Nephron (organoid): ENCODE results near the gene GMIP.
"Not testable (repeated sequence)": the region's sequence is repeated elsewhere in the genome, so short reads cannot be mapped to it uniquely, and the experiment has no call there.

Source experiments
- H3K27ac Mint-ChIP-seq, 3 experiments: 2 replicates each; pipeline ENCODE4 v1.8.0; 2020; ENCODE audit warnings: mixed read lengths in 3 of 3, mild to moderate bottlenecking in 2 of 3, moderate library complexity in 1 of 3
- H3K27me3 Mint-ChIP-seq: 2 replicates; pipeline ENCODE4 v1.8.0; 2021; ENCODE audit warnings: low read depth, mild to moderate bottlenecking, moderate library complexity, mixed read lengths
- H3K36me3 Mint-ChIP-seq: 2 replicates; pipeline ENCODE4 v1.8.0; 2020; ENCODE audit warnings: low read depth, mixed read lengths
- H3K4me1 Mint-ChIP-seq: 2 replicates; pipeline ENCODE4 v1.8.0; 2020; ENCODE audit warnings: mixed read lengths
- H3K4me3 Mint-ChIP-seq, 3 experiments: 2 replicates each; pipeline ENCODE4 v1.8.0; 2020; ENCODE audit warnings: mild to moderate bottlenecking in 3 of 3, mixed read lengths in 3 of 3, moderate library complexity in 2 of 3
- H3K9me3 Mint-ChIP-seq: 2 replicates; pipeline ENCODE4 v1.8.0; 2020; ENCODE audit warnings: mixed read lengths
- CTCF ChIP-seq, 3 experiments: fragments of 200-600 bp; sonication (generic); IDR thresholded peaks; one replicate each; pipeline ENCODE4 v1.5.0; 2021; ENCODE audit warnings: antibody characterized with exemption in 3 of 3; ENCODE audit not compliant: unreplicated experiment in 3 of 3

The GMIP gene

GRCh38 chr19:19668230-19669012 lies 25.0 kb upstream of the GMIP start, which contains the start of gene ZNF101:
TSS of gene ZNF101 (plus strand) at chr19:19668839. CDS start at chr19:19668964, 125 bp downstream.
- Mint-ChIP-seq H3K4me3 (peak within 1 kb of the TSS; percentile 85 to 88 (median 88)), H3K9me3 (no peaks in the 10 kb centered on the region), H3K27me3 (no peaks in the 10 kb centered on the region), H3K36me3 (peaks cover 17% of the 10 kb centered on the region), H3K27ac (peak within 1 kb of the TSS; percentile 24 to 70 (median 37)), H3K4me1 (peaks cover 4% of the 10 kb centered on the region)
- no peak for TF ChIP-seq CTCF (IDR thresholded peaks at IDR 0.05; ENCODE audit: unreplicated experiment in 3 of 3)

DNA sequence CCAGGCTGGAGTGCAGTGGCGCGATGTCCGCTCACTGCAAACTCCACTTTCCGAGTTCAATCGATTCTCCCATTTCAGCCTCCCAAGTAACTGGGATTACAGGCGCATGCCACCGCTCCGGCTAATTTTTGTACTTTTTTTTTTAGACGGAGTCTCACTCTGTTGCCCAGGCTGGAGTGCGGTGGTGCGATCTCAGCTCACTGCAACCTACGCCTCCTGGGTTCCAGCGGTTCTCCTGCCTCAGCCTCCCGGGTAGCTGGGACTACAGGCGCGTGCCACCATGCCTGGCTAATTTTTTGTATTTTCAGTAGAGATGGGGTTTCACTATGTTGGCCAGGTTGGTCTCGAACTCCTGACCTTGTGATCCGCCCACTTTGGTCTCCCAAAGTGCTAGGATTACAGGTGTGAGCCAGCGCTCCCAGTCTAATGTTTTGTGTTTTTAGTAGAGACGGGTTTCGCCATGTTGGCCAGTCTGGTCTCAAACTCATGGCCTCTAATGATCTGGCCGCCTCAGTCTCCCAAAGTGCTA lies 22.0 kb upstream of the GMIP start:
- peak overlapping the region; percentile 49 to 59 (median 54) for H3K4me3 Mint-ChIP-seq
- not testable (repeated sequence) for H3K9me3 Mint-ChIP-seq, H3K36me3 Mint-ChIP-seq, H3K27ac Mint-ChIP-seq, H3K27me3 Mint-ChIP-seq
- peaks cover 24% of the 10 kb centered on the region for H3K4me1 Mint-ChIP-seq

DNA sequence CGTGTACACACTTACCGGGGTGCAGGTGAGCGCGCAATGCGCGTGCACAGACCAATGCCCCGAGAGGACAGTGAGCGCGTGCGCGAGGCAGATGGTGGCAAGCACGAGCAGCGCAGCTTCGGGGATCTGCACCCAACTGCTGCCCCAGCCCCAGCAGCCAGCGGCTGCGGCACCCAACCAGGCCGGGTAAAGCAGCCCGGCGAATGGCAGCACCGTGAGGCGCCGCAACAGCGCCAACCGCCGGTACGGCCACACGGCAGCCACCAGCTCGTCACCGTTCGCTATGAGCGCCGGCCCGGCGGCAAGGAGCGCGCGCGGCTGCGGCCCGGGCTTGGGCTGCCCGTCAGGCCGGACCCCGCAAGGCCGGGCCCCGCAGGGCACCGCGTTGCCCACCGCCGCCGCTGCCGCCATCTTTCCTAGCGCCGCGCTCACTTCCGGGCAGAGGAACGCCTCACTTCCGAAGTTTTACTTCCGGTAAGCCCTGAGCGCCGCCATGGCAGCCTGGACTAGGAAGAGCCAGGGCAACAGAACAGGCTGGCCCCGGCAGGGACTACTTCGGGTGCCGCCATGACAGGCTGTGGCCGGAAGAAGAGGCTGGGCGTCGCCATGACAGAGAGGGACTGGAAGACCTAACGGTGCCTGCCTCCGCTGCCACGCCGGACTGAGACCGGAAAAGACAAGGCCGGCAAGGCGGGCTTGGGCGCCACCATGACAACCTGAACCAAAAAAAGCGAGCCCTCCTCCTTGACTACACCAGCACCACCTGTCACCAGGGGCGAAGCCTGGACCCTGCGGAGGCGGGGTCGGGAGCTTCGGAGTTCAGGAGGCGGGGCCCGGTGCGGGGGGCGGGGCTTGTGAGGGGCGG lies 20.0 kb upstream of the GMIP start, which contains the start of gene ATP13A1:
Gene ATP13A1 (minus strand): TSS at position 421 of the 865 bp plus-strand sequence. CDS start 10 bp downstream, at position 411.
- Mint-ChIP-seq H3K36me3 (peaks cover 5% of the 10 kb centered on the region), H3K4me3 (peak within 1 kb of the TSS; percentile 92 to 95 (median 94))

DNA sequence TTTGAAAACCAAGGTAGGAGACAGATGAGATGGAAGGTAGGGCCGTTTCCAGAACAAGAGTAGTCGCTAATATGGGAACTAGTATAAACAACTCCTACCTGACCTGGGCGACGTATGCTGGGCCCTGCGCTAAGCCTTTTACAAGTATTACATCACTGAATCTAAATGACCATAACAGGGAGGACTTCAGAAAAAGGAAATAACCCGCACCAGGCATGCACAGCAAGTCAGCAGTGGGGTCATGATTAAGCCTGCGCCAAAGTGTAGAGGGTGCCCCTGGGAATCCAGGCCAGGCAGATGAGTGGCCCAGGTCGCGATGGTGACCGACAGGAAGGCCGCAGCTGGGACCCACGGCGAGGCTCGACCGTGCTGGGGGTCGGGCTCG lies 19.4 kb upstream of the GMIP start:
- Mint-ChIP-seq H3K27ac (peak overlapping the region; percentile 54 to 90 (median 79)), H3K36me3 (peaks cover 10% of the 10 kb centered on the region), H3K27me3 (no peaks in the 10 kb centered on the region), H3K9me3 (no peaks in the 10 kb centered on the region), H3K4me1 (peaks cover 20% of the 10 kb centered on the region), H3K4me3 (peak overlapping the region; percentile 92 to 95 (median 94))
- TF ChIP-seq CTCF (IDR thresholded peaks at IDR 0.05; ENCODE audit: unreplicated experiment in 3 of 3): no peak

More for the DNA sequence above, 20.0 kb upstream of the GMIP start, which contains the start of gene ATP13A1:
- Mint-ChIP-seq H3K9me3 (no peaks in the 10 kb centered on the region), H3K27ac (peak within 1 kb of the TSS; percentile 87 to 95 (median 93)), H3K27me3 (no peaks in the 10 kb centered on the region), H3K4me1 (peaks cover 20% of the 10 kb centered on the region)
- no peak for TF ChIP-seq CTCF (IDR thresholded peaks at IDR 0.05; ENCODE audit: unreplicated experiment in 3 of 3)

DNA sequence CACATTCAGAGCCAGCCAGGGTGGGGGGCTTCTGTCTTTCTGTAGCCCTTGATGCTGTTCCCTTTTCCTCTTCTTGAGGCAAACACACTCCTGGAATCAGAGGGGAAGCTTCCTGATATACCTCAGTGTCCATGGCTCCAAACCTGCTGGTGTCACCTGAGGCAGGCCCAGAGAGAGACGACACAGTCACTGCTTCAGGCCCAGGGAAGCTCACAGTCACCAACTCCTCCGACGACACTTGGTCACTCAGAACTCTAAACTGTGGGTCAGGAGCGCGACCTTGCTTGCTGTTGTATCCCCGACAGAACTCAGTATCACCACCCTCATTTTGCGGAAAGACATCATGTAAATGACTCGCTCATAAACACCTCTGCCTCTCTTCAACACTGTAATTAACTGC lies 18.9 kb upstream of the GMIP start:
- Mint-ChIP-seq H3K4me1 (peaks cover 20% of the 10 kb centered on the region), H3K9me3 (no peaks in the 10 kb centered on the region), H3K4me3 (peak overlapping the region; percentile 92 to 95 (median 94)), H3K27me3 (no peaks in the 10 kb centered on the region), H3K27ac (peak overlapping the region; percentile 54 to 90 (median 79)), H3K36me3 (peaks cover 14% of the 10 kb centered on the region)
- TF ChIP-seq CTCF (IDR thresholded peaks at IDR 0.05; ENCODE audit: unreplicated experiment in 3 of 3): no peak
